Adrenal gland (tissue), 12 donors: Measurements from ENCODE around the gene PRDM16. TPM values are rescaled to one million over a fixed set of nuclear protein-coding genes. Genes with fewer than 3 reads are reported as not detected.

ENCODE experiments used
- DNase-seq, 7 donors: peaks; one replicate each; pipeline ENCODE4 v3.0.0-alpha.2; 2019 to 2020
- H3K27ac ChIP-seq, 5 donors: fragments of 200-600 bp; sonication (generic) in 4 of 5; 1 replicate in 3 of 5; 2 replicates in 2 of 5; pipeline versions ENCODE4 v1.5.1 to v1.8.0; 2016 to 2020; ENCODE audit warnings: mild to moderate bottlenecking in 1 of 5
- H3K27me3 ChIP-seq: fragments of 200-600 bp; 2 replicates; pipeline ENCODE4 v1.8.0; 2021
- H3K36me3 ChIP-seq, 2 donors: fragments of 200-600 bp; replicated peaks in 1 of 2; 1 replicate in 1 of 2; 2 replicates in 1 of 2; pipeline versions ENCODE4 v1.5.1 to v1.8.0; 2018 to 2022
- H3K4me1 ChIP-seq, 2 donors: fragments of 200-600 bp; replicated peaks in 1 of 2; 1 replicate in 1 of 2; 2 replicates in 1 of 2; pipeline versions ENCODE4 v1.5.1 to v1.8.0; 2018 to 2021
- H3K4me3 ChIP-seq, 4 donors: fragments of 200-600 bp; sonication (generic) in 3 of 4; one replicate each; pipeline ENCODE4 v1.5.1; 2016 to 2018
- H3K9me3 ChIP-seq, 3 donors: fragments of 200-600 bp; sonication (generic) in 1 of 3; replicated peaks in 1 of 3; 1 replicate in 2 of 3; 2 replicates in 1 of 3; pipeline versions ENCODE4 v1.5.1 to v1.8.0; 2016 to 2021
- POLR2A ChIP-seq, 2 donors: fragments of 450-650 bp; IDR thresholded peaks; one replicate each; pipeline ENCODE4 v1.6.1; 2017; ENCODE audit warnings: antibody characterized with exemption in 2 of 2, mild to moderate bottlenecking in 2 of 2, moderate library complexity in 1 of 2
- WGBS, 4 donors: extraction: QIAGEN DNeasy Blood & Tissue Kit in 2 of 4; methylation state at CpG; one replicate each; pipeline versions ENCODE4 v1.1.5 to v1.1.7; 2013 to 2017; 5-methylcytosine and 5-hydroxymethylcytosine counted together
- intact Hi-C, 2 donors: fragments of 100-400 bp; cut with DNase I; formaldehyde crosslinking; loops; one replicate each; pipeline versions ENCODE4 v1.14.1 to v1.15.0; 2022 to 2023
- polyA plus RNA-seq, 3 donors: library from polyadenylated mRNA; stranded (reverse); fragments of 200-250 nt in 2 of 3; fragments of 350-450 nt in 1 of 3; fragmentation: Illumina TruSeq in 1 of 3; extraction: RNeasy Lipid Tissue Mini Kit (QIAGEN cat#74804) in 1 of 3; gene quantifications; one replicate each; pipeline ENCODE4 v1.2.3, GENCODE V29; 2013 to 2014
- total RNA-seq, 9 donors: library from RNA; depleted of rRNA in 4 of 9; stranded (reverse); fragments of >200 nt in 4 of 9; fragments of 120-200 nt in 1 of 9; fragmentation: NEBNext Ultra II Directional in 1 of 9; extraction: Animal tissue kit (Norgen Biotek cat#: 25700) in 1 of 9; gene quantifications; one replicate each; pipeline versions ENCODE4 v1.1.0 to v1.2.4, GENCODE V29; 2013 to 2023
- TF ChIP-seq, protein P1 (sequence below), 6 experiments: fragments of 450-650 bp in 4 of 6; fragments of 200-600 bp in 2 of 6; sonication (generic) in 1 of 6; IDR thresholded peaks; 1 replicate in 5 of 6; 2 replicates in 1 of 6; pipeline versions ENCODE4 v1.5.1 to v1.8.0; 2016 to 2021; ENCODE audit warnings: antibody characterized with exemption in 6 of 6, mild to moderate bottlenecking in 2 of 6, moderate library complexity in 1 of 6
- donor health status: healthy with polysubstance abuse.
- donor health status: Bipolar disorder and iron deficiency.
- donor health status: DM: yes; HTN: yes; CAD: no.
- donor health status: DM: no; HTN: no; CAD: no.
- donor health status: DM: no; HTN: no; CAD: no.
- donor health status: DM: yes; HTN: yes; CAD: no.

The PRDM16 gene
- total and polyA plus RNA-seq, 12 donors = 0.04 to 2.8 (median 0.61) TPM; not detected in 1

DNA sequence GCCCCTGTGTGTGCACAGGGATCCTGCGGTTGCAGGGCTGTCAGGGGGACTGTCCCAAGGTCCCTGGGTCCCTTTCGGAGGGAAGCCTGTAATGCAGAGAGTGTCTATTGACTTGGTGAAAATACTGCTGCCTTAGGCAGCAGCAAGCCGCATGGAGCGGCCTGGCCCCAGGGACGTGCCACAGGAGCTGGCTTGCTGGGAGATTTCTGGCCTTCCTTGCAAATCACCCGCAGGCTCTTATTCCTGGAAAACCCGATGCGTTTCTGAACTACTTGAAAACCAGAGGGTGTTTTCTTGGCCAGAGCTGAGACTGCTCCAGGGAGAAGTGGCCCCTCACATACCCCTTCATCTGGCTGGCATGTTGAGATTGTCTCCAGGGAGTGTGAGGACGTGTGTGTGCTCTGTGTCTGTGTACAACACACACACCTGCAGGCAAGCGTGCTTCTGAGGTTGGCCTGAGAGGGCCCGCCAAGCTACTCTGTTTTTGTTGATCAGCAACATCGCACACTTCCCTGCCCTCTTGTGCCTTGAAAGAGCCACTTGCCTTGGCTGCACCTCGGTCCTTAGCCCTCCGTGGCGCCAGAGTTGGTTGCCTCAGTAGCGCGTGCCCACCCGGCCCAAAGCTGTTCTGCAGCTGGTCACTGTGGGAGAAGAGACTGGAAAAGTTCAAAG lies 10.5 kb downstream of the PRDM16 start:
- Histone ChIP-seq H3K36me3 (no peaks in the 10 kb centered on the region), H3K27ac (no peak overlapping the region), H3K9me3 (no peaks in the 10 kb centered on the region), H3K27me3 (peaks cover 8% of the 10 kb centered on the region), H3K4me1 (no peaks in the 10 kb centered on the region), H3K4me3 (no peak overlapping the region)
- no peak for DNase-seq
- intact Hi-C loops = no loop called here
- TF ChIP-seq, protein P1, sequence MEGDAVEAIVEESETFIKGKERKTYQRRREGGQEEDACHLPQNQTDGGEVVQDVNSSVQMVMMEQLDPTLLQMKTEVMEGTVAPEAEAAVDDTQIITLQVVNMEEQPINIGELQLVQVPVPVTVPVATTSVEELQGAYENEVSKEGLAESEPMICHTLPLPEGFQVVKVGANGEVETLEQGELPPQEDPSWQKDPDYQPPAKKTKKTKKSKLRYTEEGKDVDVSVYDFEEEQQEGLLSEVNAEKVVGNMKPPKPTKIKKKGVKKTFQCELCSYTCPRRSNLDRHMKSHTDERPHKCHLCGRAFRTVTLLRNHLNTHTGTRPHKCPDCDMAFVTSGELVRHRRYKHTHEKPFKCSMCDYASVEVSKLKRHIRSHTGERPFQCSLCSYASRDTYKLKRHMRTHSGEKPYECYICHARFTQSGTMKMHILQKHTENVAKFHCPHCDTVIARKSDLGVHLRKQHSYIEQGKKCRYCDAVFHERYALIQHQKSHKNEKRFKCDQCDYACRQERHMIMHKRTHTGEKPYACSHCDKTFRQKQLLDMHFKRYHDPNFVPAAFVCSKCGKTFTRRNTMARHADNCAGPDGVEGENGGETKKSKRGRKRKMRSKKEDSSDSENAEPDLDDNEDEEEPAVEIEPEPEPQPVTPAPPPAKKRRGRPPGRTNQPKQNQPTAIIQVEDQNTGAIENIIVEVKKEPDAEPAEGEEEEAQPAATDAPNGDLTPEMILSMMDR (IDR thresholded peaks at IDR 0.05) = no peak
- no peak for TF ChIP-seq POLR2A (IDR thresholded peaks at IDR 0.05)
- 80 to 88% (median 83%) methylated on average over 4 to 18 of the region's 18 CpGs for WGBS, 4 donors

DNA sequence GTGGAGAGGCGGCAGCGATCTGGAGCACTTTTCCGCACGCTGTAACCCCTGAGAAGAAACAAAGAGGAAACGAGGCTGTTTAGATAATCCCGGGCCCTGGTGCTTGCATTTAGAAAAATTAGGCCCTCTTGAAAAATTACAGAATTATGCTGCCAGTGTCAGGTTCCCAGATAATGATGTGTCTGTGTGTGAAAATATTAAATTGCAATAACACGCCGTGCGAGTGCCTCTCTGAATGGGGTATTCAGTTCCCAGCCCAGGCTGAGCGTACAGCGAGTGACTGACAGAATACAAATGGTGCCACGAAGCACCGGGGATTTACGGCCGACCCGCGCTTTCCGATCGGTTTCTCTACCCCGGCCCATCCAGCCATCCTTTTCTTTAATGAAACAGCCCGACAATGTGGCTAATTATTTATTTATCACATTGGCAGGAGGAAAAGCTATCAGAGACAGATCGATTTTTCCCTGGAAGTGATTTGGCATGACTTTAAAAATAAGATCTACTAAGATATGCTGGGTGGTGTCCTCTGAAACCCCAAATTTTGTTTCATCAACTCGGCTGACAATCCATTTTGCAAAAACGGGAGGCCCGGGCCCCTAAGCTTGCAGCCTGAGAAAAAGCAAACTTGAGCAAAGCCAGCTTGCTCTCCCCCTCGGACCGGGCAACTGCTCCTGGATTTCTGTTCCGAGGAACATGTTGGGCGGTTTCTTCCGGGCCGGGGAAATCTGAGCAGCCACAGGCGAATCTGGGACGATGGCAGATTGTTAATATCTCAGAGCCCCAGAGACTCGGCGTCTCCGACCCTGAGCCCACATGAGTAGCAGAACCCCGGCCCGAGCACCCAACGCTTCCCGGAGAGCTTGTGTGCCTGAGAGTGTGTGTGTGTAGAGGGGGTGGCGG lies 11.3 kb downstream of the PRDM16 start:
- Histone ChIP-seq H3K27me3 (peaks cover under 1% of the 10 kb centered on the region), H3K27ac (no peak overlapping the region), H3K4me1 (no peaks in the 10 kb centered on the region), H3K9me3 (no peaks in the 10 kb centered on the region), H3K4me3 (no peak overlapping the region), H3K36me3 (no peaks in the 10 kb centered on the region)
- TF ChIP-seq, protein P1 (IDR thresholded peaks at IDR 0.05) = no peak
- TF ChIP-seq POLR2A (IDR thresholded peaks at IDR 0.05) = no peak
- WGBS, 4 donors = 82 to 83% (median 83%) methylated on average over 40 to 41 of the region's 41 CpGs
- no peak for DNase-seq
- intact Hi-C loops = no loop called here

- Histone ChIP-seq H3K4me3 (no peak overlapping the region), H3K27me3 (no peaks in the 10 kb centered on the region), H3K4me1 (no peaks in the 10 kb centered on the region), H3K9me3 (no peaks in the 10 kb centered on the region), H3K36me3 (no peaks in the 10 kb centered on the region), H3K27ac (no peak overlapping the region)
- TF ChIP-seq POLR2A (IDR thresholded peaks at IDR 0.05) = no peak
- TF ChIP-seq, protein P1 (IDR thresholded peaks at IDR 0.05) = no peak
- no peak for DNase-seq
- intact Hi-C loops = no loop called here
- WGBS, 4 donors = 88 to 92% (median 90%) methylated on average over 22 to 23 of the region's 23 CpGs
Observed at GRCh38 chr1:3081171-3081683, 12.2 kb downstream of the PRDM16 start.

GRCh38 chr1:3082051-3082450 lies 13.0 kb downstream of the PRDM16 start:
- H3K27me3 ChIP-seq = no peaks in the 10 kb centered on the region
- DNase-seq = no peak
- intact Hi-C loops = no loop called here
- H3K27ac ChIP-seq = no peak overlapping the region
- no peak overlapping the region for H3K4me3 ChIP-seq
- WGBS, 4 donors = 83 to 97% (median 86%) methylated on average over 4 to 8 of the region's 8 CpGs
- no peaks in the 10 kb centered on the region for H3K9me3 ChIP-seq
- TF ChIP-seq, protein P1 (IDR thresholded peaks at IDR 0.05) = no peak
- no peak for TF ChIP-seq POLR2A (IDR thresholded peaks at IDR 0.05)
- no peaks in the 10 kb centered on the region for H3K36me3 ChIP-seq
- no peaks in the 10 kb centered on the region for H3K4me1 ChIP-seq
